Measurements from ENCODE around the gene NOBOX. TPM values are rescaled to one million over a fixed set of nuclear protein-coding genes. Genes with fewer than 3 reads are reported as not detected.

NOBOX gene
- total RNA-seq, 3 donors from 2014 or later (not counting 1 experiment from before 2014, with no cell fraction given) = not detected

GRCh38 chr7:144410441-144410840 is 6.9 kb upstream of the NOBOX start:
- no peaks in the 10 kb centered on the region for H3K36me3 Mint-ChIP-seq
- H3K4me3 Mint-ChIP-seq = no peak overlapping the region
- Histone ChIP-seq H3K27ac (ENCODE audit: low read length) (no peak overlapping the region), H3K9me3 (ENCODE audit: control insufficient read depth, insufficient read depth, low read length) (no peaks in the 10 kb centered on the region), H3K4me3 (ENCODE audit: low read length) (no peak overlapping the region), H3K4me1 (ENCODE audit: control insufficient read depth, insufficient read depth, low read length) (no peaks in the 10 kb centered on the region), H3K27me3 (ENCODE audit: control insufficient read depth, insufficient read depth, low read length) (no peaks in the 10 kb centered on the region), H3K36me3 (ENCODE audit: control insufficient read depth, insufficient read depth, low read length) (no peaks in the 10 kb centered on the region)
- no peak for DNase-seq
- H3K27ac Mint-ChIP-seq = no peak overlapping the region
- intact Hi-C loops (cut with micrococcal nuclease) = no loop called here
- H3K27me3 Mint-ChIP-seq (ENCODE audit: low read depth in 2 of 2) = peaks cover 14 to 39% of the 10 kb centered on the region in 2 donors
- peaks cover 0 to 2% of the 10 kb centered on the region in 2 donors for H3K9me3 Mint-ChIP-seq
- WGBS (ENCODE audit: insufficient coverage) = 31% methylated on average over 4 of the region's 4 CpGs
- no peak for TF ChIP-seq CTCF (IDR thresholded peaks at IDR 0.05)
- ATAC-seq = no peak
- no peaks in the 10 kb centered on the region for H3K4me1 Mint-ChIP-seq

DNA sequence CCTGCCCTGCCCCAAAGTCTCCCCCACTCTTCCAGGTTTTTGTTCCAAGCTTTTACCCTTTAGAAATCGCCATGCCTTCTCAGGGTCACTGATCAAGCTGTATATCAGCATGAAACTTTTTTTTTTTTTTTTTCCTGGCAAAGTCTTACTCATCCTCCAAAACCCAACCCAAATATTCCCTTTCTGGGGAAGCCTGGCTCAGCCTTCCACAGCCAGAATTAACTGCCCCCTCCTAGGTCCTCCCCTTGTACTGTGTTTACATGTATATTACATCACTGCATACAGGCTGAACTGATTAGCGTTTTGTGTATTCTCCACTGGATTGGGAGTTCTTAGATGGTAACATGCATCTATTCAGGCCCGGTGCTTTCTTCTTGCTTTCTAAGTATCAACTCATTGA is 4.6 kb upstream of the NOBOX start:
- no peak for TF ChIP-seq CTCF (IDR thresholded peaks at IDR 0.05)
- Histone ChIP-seq H3K36me3 (ENCODE audit: control insufficient read depth, insufficient read depth, low read length) (no peaks in the 10 kb centered on the region), H3K27ac (ENCODE audit: low read length) (no peak overlapping the region), H3K27me3 (ENCODE audit: control insufficient read depth, insufficient read depth, low read length) (no peaks in the 10 kb centered on the region), H3K4me1 (ENCODE audit: control insufficient read depth, insufficient read depth, low read length) (peaks cover 8% of the 10 kb centered on the region), H3K4me3 (ENCODE audit: low read length) (no peak overlapping the region), H3K9me3 (ENCODE audit: control insufficient read depth, insufficient read depth, low read length) (no peaks in the 10 kb centered on the region)
- no peak overlapping the region for H3K27ac Mint-ChIP-seq
- no peak for DNase-seq
- intact Hi-C loops (cut with micrococcal nuclease) = no loop called here
- H3K27me3 Mint-ChIP-seq (ENCODE audit: low read depth in 2 of 2) = peaks cover 8 to 21% of the 10 kb centered on the region in 2 donors
- H3K4me3 Mint-ChIP-seq = no peak overlapping the region
- no peaks in the 10 kb centered on the region for H3K36me3 Mint-ChIP-seq
- H3K9me3 Mint-ChIP-seq = no peaks in the 10 kb centered on the region
- WGBS (ENCODE audit: insufficient coverage) = 95% methylated on average over 1 of the region's 3 CpGs
- no peaks in the 10 kb centered on the region for H3K4me1 Mint-ChIP-seq
- ATAC-seq = no peak

GRCh38 chr7:144407266-144407931 is 3.9 kb upstream of the NOBOX start:
- Histone ChIP-seq H3K27ac (ENCODE audit: low read length) (no peak overlapping the region), H3K27me3 (ENCODE audit: control insufficient read depth, insufficient read depth, low read length) (no peaks in the 10 kb centered on the region), H3K9me3 (ENCODE audit: control insufficient read depth, insufficient read depth, low read length) (no peaks in the 10 kb centered on the region), H3K36me3 (ENCODE audit: control insufficient read depth, insufficient read depth, low read length) (no peaks in the 10 kb centered on the region), H3K4me3 (ENCODE audit: low read length) (no peak overlapping the region), H3K4me1 (ENCODE audit: control insufficient read depth, insufficient read depth, low read length) (peaks cover 8% of the 10 kb centered on the region)
- no peak for TF ChIP-seq CTCF (IDR thresholded peaks at IDR 0.05)
- Mint-ChIP-seq H3K4me1 (no peaks in the 10 kb centered on the region), H3K36me3 (no peaks in the 10 kb centered on the region), H3K27me3 (ENCODE audit: low read depth in 2 of 2) (peaks cover 8 to 21% of the 10 kb centered on the region in 2 donors), H3K4me3 (no peak overlapping the region), H3K9me3 (no peaks in the 10 kb centered on the region), H3K27ac (no peak overlapping the region)
- intact Hi-C loops (cut with micrococcal nuclease) = no loop called here
- DNase-seq = no peak
- WGBS (ENCODE audit: insufficient coverage) = 91% methylated on average over 11 of the region's 12 CpGs
- ATAC-seq = no peak

GRCh38 chr7:144404946-144405345 is 1.5 kb upstream of the NOBOX start:
- no peak overlapping the region for H3K27ac ChIP-seq (ENCODE audit: low read length)
- Mint-ChIP-seq H3K36me3 (no peaks in the 10 kb centered on the region), H3K9me3 (no peaks in the 10 kb centered on the region), H3K27ac (no peak overlapping the region), H3K4me1 (no peaks in the 10 kb centered on the region), H3K27me3 (ENCODE audit: low read depth in 2 of 2) (peaks cover 8 to 18% of the 10 kb centered on the region in 2 donors), H3K4me3 (no peak overlapping the region)
- H3K27me3 ChIP-seq (ENCODE audit: control insufficient read depth, insufficient read depth, low read length) = no peaks in the 10 kb centered on the region
- no peak overlapping the region for H3K4me3 ChIP-seq (ENCODE audit: low read length)
- no peak for ATAC-seq
- intact Hi-C loops (cut with micrococcal nuclease) = no loop called here
- 92% methylated on average over 4 of the region's 4 CpGs for WGBS (ENCODE audit: insufficient coverage)
- H3K36me3 ChIP-seq (ENCODE audit: control insufficient read depth, insufficient read depth, low read length) = no peaks in the 10 kb centered on the region
- H3K4me1 ChIP-seq (ENCODE audit: control insufficient read depth, insufficient read depth, low read length) = peaks cover 8% of the 10 kb centered on the region
- DNase-seq = no peak
- TF ChIP-seq CTCF (IDR thresholded peaks at IDR 0.05) = no peak
- H3K9me3 ChIP-seq (ENCODE audit: control insufficient read depth, insufficient read depth, low read length) = no peaks in the 10 kb centered on the region

Measured in natural killer cell (primary cell).